Right ventricle myocardium superior (tissue), 1 donor: ENCODE data around the gene TEF. TPM values are rescaled to one million over a fixed set of nuclear protein-coding genes. Genes with fewer than 3 reads are reported as not detected.

Experiments
- ATAC-seq: fragments of 200-7000 bp; cut with Tn5 transposase; one replicate; pipeline ENCODE4 v1.9.1; 2020; ENCODE audit warnings: mild to moderate bottlenecking; ENCODE audit not compliant: poor library complexity
- DNase-seq: peaks from one replicate; pipeline ENCODE4 v3.0.0-alpha.2; 2020
- intact Hi-C: fragments of 100-400 bp; cut with DNase I; formaldehyde crosslinking; loops from one replicate; pipeline ENCODE4 v1.11.2; 2022
- total RNA-seq: library from RNA; stranded (reverse); fragmentation: NEBNext Ultra II Directional; extraction: Animal tissue kit (Norgen Biotek cat#: 25700); gene quantifications from one replicate; pipeline ENCODE4 v1.2.1, GENCODE V29; 2021
- donor health status: DM: no; HTN: yes; CAD: no; lungs with severe emphysema.

TEF gene
- total RNA-seq, 1 donor from 2014 or later = 20.7 TPM

DNA sequence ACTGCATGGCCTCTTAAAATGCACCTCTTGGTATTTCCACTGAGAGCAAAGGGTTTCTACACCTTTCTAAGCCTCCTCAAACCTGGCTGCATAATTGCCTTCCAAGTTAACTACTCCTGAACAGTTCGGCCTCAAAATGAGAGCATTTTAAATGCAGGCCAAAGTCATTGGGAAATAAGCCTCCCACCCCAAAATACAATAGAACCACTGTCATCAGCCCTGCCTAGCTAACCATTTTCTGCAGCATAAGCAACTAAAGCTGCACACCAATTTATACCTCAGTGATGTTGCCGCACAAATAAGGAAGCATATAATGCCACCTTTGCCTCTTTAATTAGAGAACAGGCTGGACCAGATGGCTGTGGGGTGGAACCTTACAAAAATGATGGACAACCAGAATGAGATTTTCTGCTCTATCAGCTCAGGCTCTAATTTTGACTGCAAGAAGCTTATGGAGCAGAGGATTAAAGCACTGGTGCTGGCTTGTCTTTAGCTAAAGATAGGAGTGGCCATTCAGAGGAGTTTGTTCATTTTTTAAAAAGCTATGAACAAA lies 60.6 kb downstream of the TEF start:
- DNase-seq (no peak), ATAC-seq (no peak)
- intact Hi-C loops = no loop called here

GRCh38 chr22:41444360-41445128 lies 62.8 kb downstream of the TEF start:
- ATAC-seq = peak; percentile 45
- intact Hi-C loops = no loop called here

DNA sequence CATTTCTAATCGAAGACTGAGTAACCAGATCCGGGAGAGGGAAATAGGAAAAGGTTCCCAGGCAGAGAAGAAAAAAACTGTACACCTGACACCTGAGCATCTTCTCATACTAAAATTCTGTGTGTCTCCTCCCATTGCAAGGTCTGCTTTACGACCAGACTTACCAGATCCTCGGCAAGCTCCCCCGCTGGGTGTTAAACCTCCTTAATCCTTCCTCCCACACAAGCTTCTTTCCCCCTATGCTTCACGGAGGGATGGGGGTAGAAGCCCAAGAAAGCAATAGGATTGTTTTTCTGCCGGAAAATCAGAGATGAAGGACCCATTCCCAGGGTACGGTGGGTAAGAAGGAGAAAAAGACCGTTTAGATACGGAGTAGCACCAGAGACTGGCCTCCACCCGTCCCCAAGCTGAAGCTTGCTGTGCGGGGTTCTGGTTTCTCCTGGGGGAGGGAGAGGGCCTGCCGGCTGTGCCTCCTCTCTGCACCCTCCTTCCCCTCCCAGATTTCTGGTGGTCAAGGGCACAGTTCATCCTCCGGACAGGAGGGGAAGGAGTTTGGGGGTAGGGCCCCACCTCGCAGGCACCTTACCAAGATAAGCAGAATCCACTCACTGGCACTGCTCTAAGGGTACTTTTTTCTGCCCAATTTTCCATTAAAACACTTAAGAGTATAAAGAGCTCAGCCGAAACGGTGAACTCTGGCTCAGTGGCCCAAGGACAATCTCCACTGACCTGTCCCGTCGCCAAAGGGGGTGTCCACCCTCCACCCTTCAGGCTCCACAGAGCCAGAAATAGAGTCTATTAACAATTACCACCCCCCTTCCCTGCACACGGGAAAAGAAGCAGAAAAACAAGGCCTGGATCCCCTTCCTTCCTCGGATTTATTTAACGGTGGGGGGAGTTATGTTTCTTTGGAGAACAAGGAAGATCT lies 63.7 kb downstream of the TEF start:
- peak; percentile 58 for DNase-seq
- intact Hi-C loops = no loop called here

More at GRCh38 chr22:41444360-41445128, 62.8 kb downstream of the TEF start:
- DNase-seq = peak; percentile 92

GRCh38 chr22:41446057-41446501 lies 64.3 kb downstream of the TEF start:
- DNase-seq (peak; percentile 54), ATAC-seq (no peak)

More for the DNA sequence above, 63.7 kb downstream of the TEF start:
- no peak for ATAC-seq

DNA sequence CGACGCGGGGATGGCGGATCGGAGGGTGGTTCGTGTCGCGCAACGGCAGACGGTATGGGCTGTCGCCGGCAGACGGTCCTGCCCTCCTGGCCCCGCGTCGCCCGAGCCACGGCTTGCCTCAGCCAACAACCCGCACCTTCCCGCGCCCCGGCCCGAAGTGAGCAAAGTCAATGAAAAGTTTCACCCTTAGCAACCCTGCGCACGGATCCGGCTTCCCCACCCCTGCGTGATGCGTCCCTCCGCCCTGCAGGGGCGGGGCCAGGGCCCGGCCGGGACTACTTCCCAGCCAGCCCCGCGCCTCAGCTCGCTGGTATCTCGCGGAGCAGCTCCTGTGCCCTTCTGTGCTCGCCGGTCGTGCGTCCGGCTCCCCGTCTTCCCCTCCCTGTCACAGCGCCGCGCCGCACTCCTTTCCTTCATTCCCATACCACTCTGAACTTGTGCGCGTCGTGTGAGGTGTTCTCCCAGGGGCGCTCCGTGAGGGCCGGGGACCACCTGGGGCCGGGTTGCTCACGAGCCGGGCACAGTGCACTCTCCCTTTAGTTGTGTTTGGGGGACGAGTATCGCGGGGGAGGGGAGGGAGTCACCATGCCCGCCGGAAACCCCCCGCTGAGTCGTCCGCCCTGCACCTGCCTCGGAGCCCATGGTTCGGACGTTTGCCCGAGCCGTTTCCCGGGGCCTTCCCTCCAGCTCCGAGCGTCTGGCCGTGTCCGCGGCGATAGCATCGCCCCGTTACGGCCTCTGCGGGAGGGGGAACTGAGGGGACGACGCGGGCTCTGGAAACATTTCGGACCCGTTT lies 65.1 kb downstream of the TEF start, which contains the start of gene TOB2:
TSS of gene TOB2 (minus strand) at position 163 of the 796 bp plus-strand sequence. CDS start 9,456 bp downstream, outside the sequence.
- DNase-seq (peak; percentile 96), ATAC-seq (peak; percentile 73)
- intact Hi-C loops = no loop called here

More at GRCh38 chr22:41446057-41446501, 64.3 kb downstream of the TEF start:
- intact Hi-C loops = no loop called here

DNA sequence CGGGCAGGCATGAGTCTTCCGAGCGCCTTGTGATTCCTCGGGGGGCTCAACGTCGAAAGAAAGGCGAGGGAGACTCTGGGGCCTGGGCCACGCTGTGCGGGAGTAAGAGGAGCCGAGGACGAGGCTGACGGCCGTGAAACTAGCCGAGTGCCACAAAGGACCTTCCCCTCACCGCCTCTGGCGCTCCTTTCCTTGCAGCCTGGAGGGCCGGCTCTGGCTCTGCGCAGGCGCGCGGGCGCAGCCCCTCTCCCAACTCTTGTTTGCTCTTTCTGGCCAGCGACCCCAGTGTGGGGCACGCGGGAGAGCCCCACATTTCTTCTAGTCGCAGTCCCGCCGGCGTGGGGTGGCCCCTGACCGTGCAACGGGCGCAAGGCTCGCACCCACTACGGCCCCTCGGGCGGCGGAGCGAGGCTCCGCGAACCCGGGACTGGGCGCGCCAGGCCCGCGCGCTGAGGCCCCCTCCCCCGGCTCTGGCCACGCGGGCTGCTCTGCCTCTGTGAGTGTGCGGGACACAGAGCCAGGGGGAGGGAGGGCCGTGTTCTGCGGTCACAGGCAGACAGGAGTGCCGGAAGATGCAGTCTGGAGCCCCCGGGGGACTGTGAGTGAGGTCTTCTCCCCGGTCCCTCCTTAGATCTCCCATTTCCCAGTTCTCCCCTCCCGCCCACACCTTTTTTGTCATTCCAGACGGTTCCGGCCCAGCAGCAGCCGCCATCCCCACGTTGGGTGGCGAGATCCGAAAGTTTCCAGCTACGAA lies 65.9 kb downstream of the TEF start:
- peak; percentile 85 for DNase-seq
- intact Hi-C loops = no loop called here
- peak; percentile 52 for ATAC-seq

- intact Hi-C loops = no loop called here
- DNase-seq (peak; percentile 96), ATAC-seq (peak; percentile 74)
Measured at GRCh38 chr22:41448189-41448808, 66.6 kb downstream of the TEF start.

Other genes starting within 250 kb of the TEF start
- gene L3MBTL2, start 176.6 kb upstream of the TEF start, total RNA-seq = 14.9 TPM
- 22.6 TPM for gene CHADL, start 141.0 kb upstream of the TEF start, total RNA-seq
- 42.8 TPM for gene RANGAP1, start 95.8 kb upstream of the TEF start, total RNA-seq
- gene ZC3H7B, start 80.4 kb upstream of the TEF start, total RNA-seq = 41.3 TPM
- 62.6 TPM for gene TOB2, start 64.9 kb downstream of the TEF start, total RNA-seq
- gene PHF5A, start 86.8 kb downstream of the TEF start, total RNA-seq = 26.4 TPM
- gene ACO2, start 87.2 kb downstream of the TEF start, total RNA-seq = 835 TPM
- 18.3 TPM for gene POLR3H, start 162.5 kb downstream of the TEF start, total RNA-seq
- 252 TPM for gene CSDC2, start 179.1 kb downstream of the TEF start, total RNA-seq
- gene PMM1, start 207.9 kb downstream of the TEF start, total RNA-seq = 13.9 TPM
- 38.4 TPM for gene DESI1, start 239.1 kb downstream of the TEF start, total RNA-seq
- gene XRCC6, start 239.4 kb downstream of the TEF start, total RNA-seq = 143 TPM